IMR-90 (cell line): ENCODE measurements around the gene UPK1B. TPM values are rescaled to one million over a fixed set of nuclear protein-coding genes. Genes with fewer than 3 reads are reported as not detected.

ENCODE experiments used
- ATAC-seq: fragments of 200-7000 bp; cut with Tn5 transposase; 2 replicates; pipeline ENCODE4 v1.9.1; 2020; ENCODE audit warnings: low read depth, mild to moderate bottlenecking, moderate library complexity
- BruUV-seq: library from RNA; stranded (reverse); fragments of 400-500 nt; replicated peaks from 2 replicates; lab custom pipeline; 2021; lab: Mats Ljungman, UMichigan
- CTCF ChIA-PET: fragments of 300-600 bp; formaldehyde crosslinking; extraction: SDS; loops from one replicate; lab custom pipeline; 2021; ENCODE audit warnings: antibody characterized with exemption; lab: Yijun Ruan, JAX
- POLR2A ChIA-PET: fragments of 300-600 bp; sonication (Branson Sonifier 250); formaldehyde crosslinking; loops from one replicate; lab custom pipeline; 2022; ENCODE audit warnings: antibody characterized with exemption; ENCODE audit not compliant: unreplicated experiment; lab: Charles Lee
- DNase-seq: peaks from one replicate; pipeline ENCODE4 v3.0.0; 2013
- H2AFZ ChIP-seq: replicated peaks from 2 replicates; pipeline ENCODE3; 2013; ENCODE audit warnings: low read length, mild to moderate bottlenecking; ENCODE audit not compliant: poor library complexity
- H2AK5ac ChIP-seq: 2 replicates; pipeline ENCODE4 v1.6.1; 2013; ENCODE audit warnings: low read depth, low read length, inconsistent platforms
- H2AK9ac ChIP-seq: replicated peaks from 2 replicates; pipeline ENCODE3; 2013; ENCODE audit warnings: mild to moderate bottlenecking, low read depth, low read length, moderate library complexity; ENCODE audit not compliant: poor library complexity
- H2BK120ac ChIP-seq: 2 replicates; pipeline ENCODE4 v1.6.1; 2013; ENCODE audit warnings: low read depth, low read length, inconsistent platforms
- H2BK15ac ChIP-seq: 3 replicates; pipeline ENCODE4 v1.6.1; 2013; ENCODE audit warnings: low read depth, low read length, inconsistent platforms
- H2BK20ac ChIP-seq: 2 replicates; pipeline ENCODE4 v1.6.1; 2013; ENCODE audit warnings: low read depth, mild to moderate bottlenecking, inconsistent platforms, low read length, moderate library complexity
- H2BK5ac ChIP-seq: 2 replicates; pipeline ENCODE4 v1.6.1; 2013; ENCODE audit warnings: mild to moderate bottlenecking, low read depth, low read length, inconsistent platforms; ENCODE audit not compliant: poor library complexity, severe bottlenecking
- H3K14ac ChIP-seq: replicated peaks from 2 replicates; pipeline ENCODE4 v1.6.1; 2013; ENCODE audit warnings: low read depth, low read length, inconsistent platforms
- H3K18ac ChIP-seq: 2 replicates; pipeline ENCODE4 v1.6.1; 2013; ENCODE audit warnings: low read depth, low read length, control low read depth
- H3K23ac ChIP-seq: 2 replicates; pipeline ENCODE4 v1.6.1; 2013; ENCODE audit warnings: low read depth, low read length, inconsistent platforms
- H3K27ac ChIP-seq: 2 replicates; pipeline ENCODE4 v1.5.1; 2013; ENCODE audit warnings: mild to moderate bottlenecking, control low read depth, low read length; ENCODE audit not compliant: insufficient read depth
- H3K27me3 ChIP-seq: 2 replicates; pipeline ENCODE4 v1.6.1; 2013; ENCODE audit warnings: low read length; ENCODE audit not compliant: control insufficient read depth, insufficient read depth
- H3K36me3 ChIP-seq: 2 replicates; pipeline ENCODE4 v1.6.1; 2013; ENCODE audit warnings: low read length, mixed read lengths; ENCODE audit not compliant: control insufficient read depth, insufficient read depth
- H3K4ac ChIP-seq: 2 replicates; pipeline ENCODE4 v1.6.1; 2013; ENCODE audit warnings: low read depth, low read length, inconsistent platforms
- H3K4me1 ChIP-seq: 2 replicates; pipeline ENCODE4 v1.6.1; 2013; ENCODE audit warnings: low read length, mixed read lengths; ENCODE audit not compliant: control insufficient read depth, insufficient read depth
- H3K4me2 ChIP-seq: 2 replicates; pipeline ENCODE4 v1.6.1; 2013; ENCODE audit warnings: low read depth, mild to moderate bottlenecking, control low read depth, low read length, moderate library complexity
- H3K4me3 ChIP-seq: 2 replicates; pipeline ENCODE4 v1.5.1; 2013; ENCODE audit warnings: low read depth, mild to moderate bottlenecking, control low read depth, low read length, moderate library complexity; ENCODE audit not compliant: insufficient read depth
- H3K56ac ChIP-seq: 2 replicates; pipeline ENCODE4 v1.6.1; 2013; ENCODE audit warnings: low read length, inconsistent platforms; ENCODE audit not compliant: insufficient read depth; ENCODE audit errors: extremely low read depth
- H3K79me1 ChIP-seq, 2 experiments: 2 replicates each; pipeline ENCODE4 v1.6.1; 2013; ENCODE audit warnings: low read length in 2 of 2, inconsistent platforms in 1 of 2, low read depth in 1 of 2
- H3K9ac ChIP-seq: 2 replicates; pipeline ENCODE4 v1.6.1; 2013; ENCODE audit warnings: low read depth, low read length, control low read depth
- H3K9me1 ChIP-seq: 2 replicates; pipeline ENCODE4 v1.6.1; 2013; ENCODE audit warnings: low read length, inconsistent platforms; ENCODE audit not compliant: insufficient read depth
- H3K9me3 ChIP-seq: 2 replicates; pipeline ENCODE4 v1.6.1; 2013; ENCODE audit warnings: low read length; ENCODE audit not compliant: control insufficient read depth, insufficient read depth
- H4K20me1 ChIP-seq: 2 replicates; pipeline ENCODE4 v1.6.1; 2013; ENCODE audit warnings: low read length, inconsistent platforms; ENCODE audit not compliant: insufficient read depth
- H4K5ac ChIP-seq: 2 replicates; pipeline ENCODE4 v1.6.1; 2013; ENCODE audit warnings: mild to moderate bottlenecking, low read depth, low read length, control low read depth
- H4K8ac ChIP-seq, 2 experiments: 2 replicates each; pipeline ENCODE4 v1.6.1; 2013; ENCODE audit warnings: low read depth in 2 of 2, low read length in 2 of 2, control low read depth in 1 of 2, inconsistent platforms in 1 of 2
- H4K91ac ChIP-seq: 2 replicates; pipeline ENCODE4 v1.6.1; 2013; ENCODE audit warnings: low read depth, low read length, inconsistent platforms; ENCODE audit not compliant: insufficient read depth
- CHD1 ChIP-seq: IDR thresholded peaks from 2 replicates; pipeline ENCODE4 v1.6.1; 2012; ENCODE audit warnings: low read depth, low read length, improper control_type of control experiment
- WGBS, 2 experiments: methylation state at CpG; one replicate each; pipeline versions ENCODE4 v1.1.5 to v1.1.7; 2013; ENCODE audit warnings: missing lambda C conversion rate in 2 of 2; ENCODE audit not compliant: insufficient read length in 1 of 2; ENCODE audit errors: extremely low coverage in 2 of 2; 5-methylcytosine and 5-hydroxymethylcytosine counted together
- dilution Hi-C: fragments of 300-500 bp; cut with HindIII; formaldehyde crosslinking; loops from one replicate; pipeline ENCODE4 v1.14.3; 2018; ENCODE audit warnings: low sequenced_read_pairs; ENCODE audit not compliant: unreplicated experiment
- in situ Hi-C: fragments of 300-500 bp; cut with MboI; formaldehyde crosslinking; loops from 3 replicates; pipeline ENCODE4 v1.14.3; 2019; ENCODE audit warnings: low sequenced_read_pairs, inconsistent platforms, mixed read lengths
- intact Hi-C: fragments of 100-400 bp; cut with micrococcal nuclease; formaldehyde crosslinking; loops from 2 replicates; pipeline ENCODE4 v1.10.0; 2022
- polyA plus RNA-seq, 3 experiments: library from polyadenylated mRNA; depleted of rRNA; stranded (reverse); fragments of >200 nt; gene quantifications; 2 replicates each; pipeline ENCODE4 v1.2.3, GENCODE V29; 2012; ENCODE audit warnings: low replicate concordance in 1 of 3
- total RNA-seq: library from RNA; depleted of rRNA; stranded (reverse); fragments of >200 nt; gene quantifications from 2 replicates; pipeline ENCODE4 v1.2.3, GENCODE V29; 2012

Gene UPK1B
- total and polyA plus RNA-seq, 2 of the 4 experiments (the other 2 are of a cell fraction), result 0.36 to 0.55 TPM

DNA sequence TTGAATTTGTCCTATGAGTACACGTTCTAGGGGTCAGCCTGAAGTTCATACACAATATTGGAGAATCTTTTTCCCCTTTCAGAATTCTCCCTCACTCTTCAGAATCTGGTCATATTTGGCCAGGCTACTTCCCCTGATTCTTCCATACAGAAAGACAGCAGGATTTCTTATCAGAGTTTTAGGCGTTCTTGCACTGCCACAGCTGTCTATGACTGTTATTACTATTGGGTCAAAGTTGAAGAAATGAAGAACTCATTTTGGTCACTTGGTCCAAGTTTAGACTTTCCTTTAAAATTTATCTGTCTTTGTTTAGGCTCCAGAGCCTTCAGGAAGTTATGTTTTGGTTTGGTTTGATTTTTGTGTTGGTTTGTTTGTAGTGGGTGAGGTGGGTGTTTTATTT lies 15.4 kb upstream of the UPK1B start:
- WGBS, 2 experiments, result no CpG with 5 or more reads among the region's 2 CpGs
- no peaks in the 10 kb centered on the region for H3K36me3 ChIP-seq
- ATAC-seq, result no peak
- dilution Hi-C loops (no loop called here), intact Hi-C loops (no loop called here), in situ Hi-C loops (no loop called here)
- TF ChIP-seq CHD1, result no peak
- no peak overlapping the region for H3K14ac ChIP-seq
- H2AFZ ChIP-seq, result no peak overlapping the region
- H3K4ac ChIP-seq, result no peak overlapping the region
- H3K4me3 ChIP-seq, result no peak overlapping the region
- no peak overlapping the region for H3K9ac ChIP-seq
- H3K4me2 ChIP-seq, result no peak overlapping the region
- POLR2A ChIA-PET, result no interaction called here
- no peak overlapping the region for H2BK120ac ChIP-seq
- H4K8ac ChIP-seq, result no peak overlapping the region
- no peaks in the 10 kb centered on the region for H4K20me1 ChIP-seq
- DNase-seq, result no peak
- no peaks in the 10 kb centered on the region for H3K79me1 ChIP-seq
- no peak overlapping the region for H3K56ac ChIP-seq
- no peak overlapping the region for H3K23ac ChIP-seq
- H3K27ac ChIP-seq, result no peak overlapping the region
- BruUV-seq, result no TSS peak
- no peaks in the 10 kb centered on the region for H3K9me1 ChIP-seq
- no peak overlapping the region for H4K91ac ChIP-seq
- H3K27me3 ChIP-seq, result no peaks in the 10 kb centered on the region
- H3K9me3 ChIP-seq, result peaks cover 4% of the 10 kb centered on the region
- CTCF ChIA-PET, result no interaction called here
- no peak overlapping the region for H4K5ac ChIP-seq
- no peak overlapping the region for H2BK20ac ChIP-seq
- H2AK9ac ChIP-seq, result no peak overlapping the region
- no peak overlapping the region for H2BK15ac ChIP-seq
- peaks cover 6% of the 10 kb centered on the region for H3K4me1 ChIP-seq
- H2AK5ac ChIP-seq, result no peak overlapping the region
- no peak overlapping the region for H3K18ac ChIP-seq
- H2BK5ac ChIP-seq, result no peak overlapping the region
